Testis (tissue), 3 donors: ENCODE results near the gene DRC1. TPM values are rescaled to one million over a fixed set of nuclear protein-coding genes. Genes with fewer than 3 reads are reported as not detected.

Experiments
- DNase-seq: peaks from one replicate; pipeline ENCODE4 v3.0.0-alpha.2; 2019
- H3K27ac ChIP-seq, 2 donors: fragments of 200-600 bp; sonication (generic); one replicate each; pipeline ENCODE4 v1.5.1; 2019
- H3K27me3 ChIP-seq: fragments of 200-600 bp; sonication (generic); one replicate; pipeline ENCODE4 v1.5.1; 2019
- H3K36me3 ChIP-seq: fragments of 200-600 bp; sonication (generic); one replicate; pipeline ENCODE4 v1.5.1; 2017; ENCODE audit warnings: low read depth; ENCODE audit errors: missing control alignments
- H3K4me1 ChIP-seq: fragments of 200-600 bp; sonication (generic); one replicate; pipeline ENCODE4 v1.5.1; 2019
- H3K4me3 ChIP-seq, 2 donors: fragments of 200-600 bp; sonication (generic); one replicate each; pipeline ENCODE4 v1.5.1; 2017 to 2019
- H3K9me3 ChIP-seq: fragments of 200-600 bp; sonication (generic); one replicate; pipeline ENCODE4 v1.5.1; 2017
- CTCF ChIP-seq, 3 experiments: fragments of 450-650 bp in 2 of 3; fragments of 200-600 bp in 1 of 3; sonication (generic) in 1 of 3; IDR thresholded peaks; one replicate each; pipeline ENCODE4 v1.5.1; 2016 to 2019; ENCODE audit warnings: antibody characterized with exemption in 3 of 3, mild to moderate bottlenecking in 2 of 3, moderate library complexity in 1 of 3
- POLR2A ChIP-seq: fragments of 450-650 bp; IDR thresholded peaks from one replicate; pipeline ENCODE4 v1.6.1; 2017; ENCODE audit warnings: antibody characterized with exemption, mild to moderate bottlenecking, moderate library complexity
- WGBS, 2 donors: methylation state at CpG; one replicate each; pipeline ENCODE4 v1.1.5; 2018; 5-methylcytosine and 5-hydroxymethylcytosine counted together
- intact Hi-C: fragments of 100-400 bp; cut with DNase I; formaldehyde crosslinking; loops from one replicate; pipeline ENCODE4 v1.15.1; 2023; ENCODE audit warnings: low total_unique reads
- polyA plus RNA-seq: library from polyadenylated mRNA; stranded (reverse); fragments of 350-450 nt; fragmentation: Illumina TruSeq; extraction: RNeasy Lipid Tissue Mini Kit (QIAGEN cat#74804); gene quantifications from one replicate; pipeline ENCODE4 v1.2.3, GENCODE V29; 2014; ENCODE audit warnings: low read depth, low replicate concordance; ENCODE audit not compliant: insufficient read depth
- total RNA-seq, 2 donors: library from RNA; depleted of rRNA; stranded (reverse); fragments of >200 nt; gene quantifications; one replicate each; pipeline ENCODE4 v1.2.3, GENCODE V29; 2016

DRC1 gene
- total and polyA plus RNA-seq, 3 donors from 2014 or later, result 8.8 to 67.3 (median 18.7) TPM

- DNase-seq, result no peak
- H3K27me3 ChIP-seq, result no peaks in the 10 kb centered on the region
- WGBS, 2 donors, result 91 to 93% methylated on average over 9 of the region's 9 CpGs
- H3K4me3 ChIP-seq, result no peak overlapping the region
- no peak overlapping the region for H3K27ac ChIP-seq
- intact Hi-C loops, result no loop called here
- H3K4me1 ChIP-seq, result no peaks in the 10 kb centered on the region
- no peaks in the 10 kb centered on the region for H3K9me3 ChIP-seq
- TF ChIP-seq CTCF (IDR thresholded peaks at IDR 0.05) (no peak), POLR2A (no peak)
- no peaks in the 10 kb centered on the region for H3K36me3 ChIP-seq
Measured at GRCh38 chr2:26470601-26471260, 69.0 kb downstream of the DRC1 start.

GRCh38 chr2:26471289-26471688 is 69.6 kb downstream of the DRC1 start:
- WGBS, 2 donors, result 53 to 56% methylated on average over 2 of the region's 2 CpGs
- Histone ChIP-seq H3K4me1 (no peaks in the 10 kb centered on the region), H3K4me3 (no peak overlapping the region), H3K27me3 (no peaks in the 10 kb centered on the region), H3K27ac (no peak overlapping the region), H3K9me3 (no peaks in the 10 kb centered on the region), H3K36me3 (no peaks in the 10 kb centered on the region)
- TF ChIP-seq POLR2A (no peak), CTCF (IDR thresholded peaks at IDR 0.05) (no peak)
- DNase-seq, result no peak
- intact Hi-C loops, result no loop called here

GRCh38 chr2:26471766-26472706 is 70.3 kb downstream of the DRC1 start:
- no peak overlapping the region for H3K4me3 ChIP-seq
- DNase-seq, result no peak
- intact Hi-C loops, result no loop called here
- H3K4me1 ChIP-seq, result no peaks in the 10 kb centered on the region
- H3K9me3 ChIP-seq, result no peaks in the 10 kb centered on the region
- TF ChIP-seq POLR2A (no peak), CTCF (IDR thresholded peaks at IDR 0.05) (no peak)
- no peaks in the 10 kb centered on the region for H3K27me3 ChIP-seq
- H3K36me3 ChIP-seq, result no peaks in the 10 kb centered on the region
- WGBS, 2 donors, result 86 to 89% methylated on average over 21 to 25 of the region's 25 CpGs
- H3K27ac ChIP-seq, result no peak overlapping the region

GRCh38 chr2:26472821-26473655 is 71.3 kb downstream of the DRC1 start:
- no peaks in the 10 kb centered on the region for H3K27me3 ChIP-seq
- DNase-seq, result no peak
- TF ChIP-seq POLR2A, result no peak
- TF ChIP-seq CTCF (IDR thresholded peaks at IDR 0.05), result no peak
- no peaks in the 10 kb centered on the region for H3K9me3 ChIP-seq
- no peaks in the 10 kb centered on the region for H3K4me1 ChIP-seq
- H3K4me3 ChIP-seq, result no peak overlapping the region
- intact Hi-C loops, result no loop called here
- 93% methylated on average over 20 to 34 of the region's 34 CpGs for WGBS, 2 donors
- H3K36me3 ChIP-seq, result no peaks in the 10 kb centered on the region
- no peak overlapping the region for H3K27ac ChIP-seq
